ENCODE results near the gene MTFR1L. TPM values are rescaled to one million over a fixed set of nuclear protein-coding genes. Genes with fewer than 3 reads are reported as not detected.
A peak's percentile ranks its signal among the peaks of the same experiment; 100 is the strongest.

The MTFR1L gene
- total and polyA plus RNA-seq, 9 of the 15 experiments (the other 6 are each of a cell fraction or from before 2014, with no cell fraction given): 41.4 to 98.5 (median 53.7) TPM

DNA sequence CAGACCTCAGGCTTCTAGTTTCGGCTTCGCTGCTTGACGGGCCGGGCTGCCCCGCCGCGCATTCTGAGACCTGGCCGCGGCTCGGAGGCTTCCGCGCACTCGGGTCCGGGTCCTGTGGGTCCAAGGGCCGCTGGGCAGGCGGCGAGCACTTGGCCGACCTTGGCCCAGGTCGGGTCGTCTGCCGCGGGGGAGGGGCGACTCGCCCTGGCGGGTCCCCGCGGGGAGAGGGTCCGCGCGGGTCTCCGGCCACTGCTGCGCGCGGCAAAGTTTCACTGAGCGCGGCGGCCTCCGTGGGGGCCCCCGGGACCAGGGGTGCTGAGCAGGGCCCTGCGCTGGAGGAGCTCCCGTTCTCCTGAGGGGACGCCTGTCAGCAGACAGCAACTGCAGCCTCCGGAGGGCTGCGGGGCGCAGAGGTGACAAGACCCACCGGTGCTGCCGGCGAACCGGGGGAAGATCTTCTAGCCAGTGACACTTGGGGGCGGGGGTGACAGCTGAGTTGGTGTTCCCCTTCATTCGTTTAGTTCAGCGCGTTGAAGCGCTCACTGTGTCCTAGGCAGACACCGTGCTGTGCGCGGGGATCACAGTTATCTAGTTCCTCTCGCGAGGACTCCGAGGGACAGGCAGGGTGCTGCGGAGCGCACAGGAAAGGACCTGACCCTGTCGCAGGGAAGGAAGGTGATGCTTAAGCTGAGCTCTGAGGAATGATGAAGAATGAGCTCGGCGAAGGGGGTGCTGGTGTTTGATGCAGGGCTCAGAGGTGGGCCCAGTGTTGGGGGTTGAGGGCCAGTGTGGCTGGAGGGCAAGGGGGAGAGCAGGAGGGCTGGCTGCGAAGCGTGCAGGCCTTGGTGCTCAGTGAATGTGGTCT is 725 bp downstream of the MTFR1L start (continued):
- TF ChIP-seq, protein P1, sequence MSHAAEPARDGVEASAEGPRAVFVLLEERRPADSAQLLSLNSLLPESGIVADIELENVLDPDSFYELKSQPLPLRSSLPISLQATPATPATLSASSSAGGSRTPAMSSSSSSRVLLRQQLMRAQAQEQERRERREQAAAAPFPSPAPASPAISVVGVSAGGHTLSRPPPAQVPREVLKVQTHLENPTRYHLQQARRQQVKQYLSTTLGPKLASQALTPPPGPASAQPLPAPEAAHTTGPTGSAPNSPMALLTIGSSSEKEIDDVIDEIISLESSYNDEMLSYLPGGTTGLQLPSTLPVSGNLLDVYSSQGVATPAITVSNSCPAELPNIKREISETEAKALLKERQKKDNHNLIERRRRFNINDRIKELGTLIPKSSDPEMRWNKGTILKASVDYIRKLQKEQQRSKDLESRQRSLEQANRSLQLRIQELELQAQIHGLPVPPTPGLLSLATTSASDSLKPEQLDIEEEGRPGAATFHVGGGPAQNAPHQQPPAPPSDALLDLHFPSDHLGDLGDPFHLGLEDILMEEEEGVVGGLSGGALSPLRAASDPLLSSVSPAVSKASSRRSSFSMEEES (CRISPR knock-in tag; IDR thresholded peaks at IDR 0.05): no peak
- TF ChIP-seq SMARCE1 (IDR thresholded peaks at IDR 0.05) (no peak; the same call in 1 of the 2 replicates), ZNF695 (CRISPR knock-in tag; IDR thresholded peaks at IDR 0.05) (no peak), SMARCB1 (IDR thresholded peaks at IDR 0.05; ENCODE audit: insufficient read length, low read depth) (no peak), TEAD1 (CRISPR knock-in tag; IDR thresholded peaks at IDR 0.05) (no peak; a peak in 1 of 4 replicates), HMG20A (CRISPR knock-in tag; conservative IDR thresholded peaks at IDR 0.05) (no peak), MED1 (CRISPR knock-in tag; IDR thresholded peaks at IDR 0.05; ENCODE audit: borderline replicate concordance) (no peak), SETDB1 (IDR thresholded peaks at IDR 0.05; ENCODE audit: low read length) (no peak), ZC3H11A (IDR thresholded peaks at IDR 0.05; ENCODE audit: low read depth, low read length) (no peak), NFE2L1 (tag; IDR thresholded peaks at IDR 0.05; ENCODE audit: borderline replicate concordance, low read depth) (no peak), STAG1 (CRISPR knock-in tag; IDR thresholded peaks at IDR 0.05; ENCODE audit: borderline replicate concordance) (no peak), ZNF586 (CRISPR knock-in tag; conservative IDR thresholded peaks at IDR 0.05) (no peak), ZNF561 (CRISPR knock-in tag; conservative IDR thresholded peaks at IDR 0.05) (no peak), SRSF9 (IDR thresholded peaks at IDR 0.05; ENCODE audit: borderline replicate concordance, low read depth, low read length) (no peak), TFAM (CRISPR knock-in tag; conservative IDR thresholded peaks at IDR 0.05) (no peak), NEUROD1 (IDR thresholded peaks at IDR 0.05; ENCODE audit: borderline replicate concordance, low read depth, low read length, partially characterized antibody) (no peak), HDAC6 (IDR thresholded peaks at IDR 0.05; ENCODE audit: low read depth, low read length) (0 out of 2 replicates have a peak, but pooled peaks have one; percentile 67), L3MBTL2 (IDR thresholded peaks at IDR 0.05) (peak; percentile 64; the same call in 1 of the 2 replicates), TAL1 (IDR thresholded peaks at IDR 0.05) (no peak), TBP (optimal IDR thresholded peaks at IDR 0.05; ENCODE audit: low read depth, low read length) (peak; percentile 44), ARID3A (IDR thresholded peaks at IDR 0.05; ENCODE audit: borderline replicate concordance, low read depth, low read length) (no peak)
- TF ChIP-seq, protein P2, sequence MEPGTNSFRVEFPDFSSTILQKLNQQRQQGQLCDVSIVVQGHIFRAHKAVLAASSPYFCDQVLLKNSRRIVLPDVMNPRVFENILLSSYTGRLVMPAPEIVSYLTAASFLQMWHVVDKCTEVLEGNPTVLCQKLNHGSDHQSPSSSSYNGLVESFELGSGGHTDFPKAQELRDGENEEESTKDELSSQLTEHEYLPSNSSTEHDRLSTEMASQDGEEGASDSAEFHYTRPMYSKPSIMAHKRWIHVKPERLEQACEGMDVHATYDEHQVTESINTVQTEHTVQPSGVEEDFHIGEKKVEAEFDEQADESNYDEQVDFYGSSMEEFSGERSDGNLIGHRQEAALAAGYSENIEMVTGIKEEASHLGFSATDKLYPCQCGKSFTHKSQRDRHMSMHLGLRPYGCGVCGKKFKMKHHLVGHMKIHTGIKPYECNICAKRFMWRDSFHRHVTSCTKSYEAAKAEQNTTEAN (CRISPR knock-in tag; IDR thresholded peaks at IDR 0.05): 0 out of 2 replicates have a peak, but pooled peaks have one; percentile 69
- TF ChIP-seq, protein P3, sequence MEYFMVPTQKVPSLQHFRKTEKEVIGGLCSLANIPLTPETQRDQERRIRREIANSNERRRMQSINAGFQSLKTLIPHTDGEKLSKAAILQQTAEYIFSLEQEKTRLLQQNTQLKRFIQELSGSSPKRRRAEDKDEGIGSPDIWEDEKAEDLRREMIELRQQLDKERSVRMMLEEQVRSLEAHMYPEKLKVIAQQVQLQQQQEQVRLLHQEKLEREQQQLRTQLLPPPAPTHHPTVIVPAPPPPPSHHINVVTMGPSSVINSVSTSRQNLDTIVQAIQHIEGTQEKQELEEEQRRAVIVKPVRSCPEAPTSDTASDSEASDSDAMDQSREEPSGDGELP (CRISPR knock-in tag; IDR thresholded peaks at IDR 0.05; ENCODE audit: borderline replicate concordance): peak; percentile 62; the same call in 1 of the 2 replicates
